H9 (cell line): ENCODE measurements around the gene SENP8. TPM values are rescaled to one million over a fixed set of nuclear protein-coding genes. Genes with fewer than 3 reads are reported as not detected.

Source experiments
- DNase-seq: peaks from one replicate; pipeline ENCODE4 v3.0.0-alpha.2; 2017
- H2AFZ ChIP-seq: one replicate; pipeline ENCODE4 v1.6.1; 2013; ENCODE audit warnings: mild to moderate bottlenecking, low read length, control low read depth, moderate library complexity
- H2AK5ac ChIP-seq: 2 replicates; pipeline ENCODE4 v1.6.1; 2013; ENCODE audit warnings: low read length, control low read depth, mixed read lengths; ENCODE audit not compliant: insufficient read length
- H2BK120ac ChIP-seq: one replicate; pipeline ENCODE4 v1.6.1; 2013; ENCODE audit warnings: low read depth, mild to moderate bottlenecking, low read length, control low read depth, inconsistent platforms; ENCODE audit not compliant: poor library complexity, severe bottlenecking
- H2BK12ac ChIP-seq: 2 replicates; pipeline ENCODE4 v1.6.1; 2013; ENCODE audit warnings: low read length, control low read depth, mixed read lengths, low read depth; ENCODE audit not compliant: insufficient read length
- H2BK15ac ChIP-seq: 2 replicates; pipeline ENCODE4 v1.6.1; 2013; ENCODE audit warnings: low read depth, low read length, control low read depth
- H2BK20ac ChIP-seq: one replicate; pipeline ENCODE4 v1.6.1; 2013; ENCODE audit warnings: low read depth, mild to moderate bottlenecking, low read length, control low read depth, inconsistent platforms; ENCODE audit not compliant: poor library complexity, severe bottlenecking
- H2BK5ac ChIP-seq: 2 replicates; pipeline ENCODE4 v1.6.1; 2013; ENCODE audit warnings: low read length, control low read depth, mixed read lengths; ENCODE audit not compliant: insufficient read length
- H3K14ac ChIP-seq: 2 replicates; pipeline ENCODE4 v1.6.1; 2013; ENCODE audit warnings: low read length, control low read depth; ENCODE audit not compliant: insufficient read depth
- H3K18ac ChIP-seq: 2 replicates; pipeline ENCODE4 v1.6.1; 2013; ENCODE audit warnings: low read depth, mild to moderate bottlenecking, mixed read lengths, low read length, control low read depth; ENCODE audit not compliant: insufficient read length
- H3K23ac ChIP-seq: 2 replicates; pipeline ENCODE4 v1.6.1; 2013; ENCODE audit warnings: low read length, control low read depth, mixed read lengths, low read depth; ENCODE audit not compliant: insufficient read length
- H3K23me2 ChIP-seq: 2 replicates; pipeline ENCODE4 v1.6.1; 2013; ENCODE audit warnings: low read depth, mild to moderate bottlenecking, mixed read lengths, low read length, control low read depth; ENCODE audit not compliant: insufficient read length, poor library complexity, severe bottlenecking
- H3K27ac ChIP-seq: 2 replicates; pipeline ENCODE4 v1.5.1; 2013; ENCODE audit warnings: low read length, control low read depth, mixed read lengths, low read depth; ENCODE audit not compliant: insufficient read length
- H3K27me3 ChIP-seq: 2 replicates; pipeline ENCODE4 v1.6.1; 2013; ENCODE audit warnings: low read length, control low read depth, inconsistent platforms; ENCODE audit not compliant: insufficient read depth
- H3K4ac ChIP-seq: 2 replicates; pipeline ENCODE4 v1.6.1; 2013; ENCODE audit warnings: low read depth, mild to moderate bottlenecking, control low read depth, inconsistent platforms, low read length, moderate library complexity
- H3K4me1 ChIP-seq: 2 replicates; pipeline ENCODE4 v1.6.1; 2013; ENCODE audit warnings: low read length, control low read depth, inconsistent platforms; ENCODE audit not compliant: insufficient read depth
- H3K4me2 ChIP-seq: 2 replicates; pipeline ENCODE4 v1.6.1; 2013; ENCODE audit warnings: low read length, control low read depth, mixed read lengths; ENCODE audit not compliant: insufficient read length, insufficient read depth
- H3K56ac ChIP-seq: 2 replicates; pipeline ENCODE4 v1.6.1; 2013; ENCODE audit warnings: low read depth, mild to moderate bottlenecking, mixed read lengths, low read length, control low read depth; ENCODE audit not compliant: insufficient read length
- H3K79me1 ChIP-seq: 2 replicates; pipeline ENCODE4 v1.6.1; 2013; ENCODE audit warnings: low read depth, mild to moderate bottlenecking, moderate library complexity, low read length, control low read depth, inconsistent platforms; ENCODE audit not compliant: insufficient read depth, poor library complexity, severe bottlenecking
- H3K79me2 ChIP-seq: 2 replicates; pipeline ENCODE4 v1.6.1; 2013; ENCODE audit warnings: low read length, control low read depth, inconsistent platforms; ENCODE audit not compliant: insufficient read depth
- H3K9ac ChIP-seq: 2 replicates; pipeline ENCODE4 v1.6.1; 2013; ENCODE audit warnings: low read length, control low read depth, mixed read lengths; ENCODE audit not compliant: insufficient read length; ENCODE audit errors: extremely low read depth
- H3K9me3 ChIP-seq: one replicate; pipeline ENCODE4 v1.6.1; 2013; ENCODE audit warnings: low read depth, low read length, inconsistent platforms; ENCODE audit not compliant: control insufficient read depth
- H3T11ph ChIP-seq: one replicate; pipeline ENCODE4 v1.6.1; 2013; ENCODE audit warnings: mild to moderate bottlenecking, low read length, control low read depth, inconsistent platforms
- H4K20me1 ChIP-seq: one replicate; pipeline ENCODE4 v1.6.1; 2013; ENCODE audit not compliant: control insufficient read depth, insufficient read length, insufficient read depth
- H4K5ac ChIP-seq: 2 replicates; pipeline ENCODE4 v1.6.1; 2013; ENCODE audit warnings: low read depth, mild to moderate bottlenecking, mixed read lengths, low read length, control low read depth; ENCODE audit not compliant: insufficient read length
- H4K8ac ChIP-seq: replicated peaks from 2 replicates; pipeline ENCODE4 v1.6.1; 2013; ENCODE audit warnings: low read length, control low read depth, mixed read lengths, low read depth; ENCODE audit not compliant: insufficient read length
- H4K91ac ChIP-seq: 2 replicates; pipeline ENCODE4 v1.6.1; 2013; ENCODE audit warnings: low read depth, mild to moderate bottlenecking, moderate library complexity, mixed read lengths, low read length, control low read depth; ENCODE audit not compliant: insufficient read length
- H3K27ac Mint-ChIP-seq, 3 experiments: 2 replicates in 2 of 3; 3 replicates in 1 of 3; pipeline ENCODE4 v1.8.0; 2020 to 2021; ENCODE audit warnings: mixed read lengths in 3 of 3, mild to moderate bottlenecking in 1 of 3, moderate library complexity in 1 of 3
- H3K27me3 Mint-ChIP-seq: 2 replicates; pipeline ENCODE4 v1.8.0; 2021; ENCODE audit warnings: low read depth, mild to moderate bottlenecking, moderate library complexity, mixed read lengths
- H3K36me3 Mint-ChIP-seq, 3 experiments: 2 replicates in 2 of 3; 3 replicates in 1 of 3; pipeline ENCODE4 v1.8.0; 2020 to 2021; ENCODE audit warnings: low read depth in 3 of 3, mixed read lengths in 3 of 3; ENCODE audit not compliant: insufficient read depth in 1 of 3
- H3K4me1 Mint-ChIP-seq, 2 experiments: 2 replicates each; pipeline ENCODE4 v1.8.0; 2020; ENCODE audit warnings: mixed read lengths in 2 of 2
- H3K4me3 Mint-ChIP-seq, 2 experiments: 2 replicates in 1 of 2; 3 replicates in 1 of 2; pipeline ENCODE4 v1.8.0; 2020 to 2021; ENCODE audit warnings: mild to moderate bottlenecking in 2 of 2, mixed read lengths in 2 of 2, moderate library complexity in 1 of 2
- H3K9me3 Mint-ChIP-seq, 2 experiments: 2 replicates in 1 of 2; 3 replicates in 1 of 2; pipeline ENCODE4 v1.8.0; 2020; ENCODE audit warnings: mild to moderate bottlenecking in 2 of 2, mixed read lengths in 2 of 2, moderate library complexity in 1 of 2
- WGBS: extraction: QIAGEN DNeasy Blood & Tissue Kit; methylation state at CpG from one replicate; pipeline ENCODE4 v1.1.7; 2013; ENCODE audit warnings: missing lambda C conversion rate, low lambda C conversion rate, mixed read lengths; ENCODE audit not compliant: insufficient read length; ENCODE audit errors: extremely low coverage; 5-methylcytosine and 5-hydroxymethylcytosine counted together
- total RNA-seq: library from RNA; stranded (reverse); gene quantifications from 2 replicates; pipeline ENCODE4 v1.2.1, GENCODE V29; 2021
- TF ChIP-seq, protein P1 (sequence below): fragments of 200-600 bp; sonication (generic); conservative IDR thresholded peaks from 3 replicates; pipeline ENCODE4 v1.8.0; 2021; ENCODE audit warnings: antibody characterized with exemption, mild to moderate bottlenecking

Gene SENP8
- total RNA-seq, 1 experiment from 2014 or later, result 4.8 TPM

- Histone ChIP-seq H2BK12ac (no peak overlapping the region), H3K9ac (no peak overlapping the region), H3K4me2 (no peak overlapping the region), H2AK5ac (no peak overlapping the region), H3K27me3 (no peaks in the 10 kb centered on the region), H3K79me1 (no peaks in the 10 kb centered on the region), H3K4me1 (no peaks in the 10 kb centered on the region), H2BK5ac (no peak overlapping the region), H3K27ac (no peak overlapping the region), H2BK20ac (no peak overlapping the region), H3K18ac (no peak overlapping the region), H3K23ac (no peak overlapping the region), H3K9me3 (no peaks in the 10 kb centered on the region), H2BK120ac (no peak overlapping the region), H3T11ph (no peak overlapping the region), H4K8ac (no peak overlapping the region), H3K14ac (no peak overlapping the region), H3K4ac (no peak overlapping the region), H2BK15ac (no peak overlapping the region), H4K20me1 (no peaks in the 10 kb centered on the region), H3K79me2 (no peaks in the 10 kb centered on the region), H3K56ac (no peak overlapping the region), H2AFZ (no peak overlapping the region), H4K5ac (no peak overlapping the region), H3K23me2 (no peaks in the 10 kb centered on the region), H4K91ac (no peak overlapping the region)
- H3K4me1 Mint-ChIP-seq, result peaks cover 7 to 17% of the 10 kb centered on the region in 2 experiments
- no peaks in the 10 kb centered on the region for H3K36me3 Mint-ChIP-seq
- no peak overlapping the region for H3K4me3 Mint-ChIP-seq
- H3K9me3 Mint-ChIP-seq, result no peaks in the 10 kb centered on the region
- peaks cover 29% of the 10 kb centered on the region for H3K27me3 Mint-ChIP-seq
- TF ChIP-seq, protein P1, sequence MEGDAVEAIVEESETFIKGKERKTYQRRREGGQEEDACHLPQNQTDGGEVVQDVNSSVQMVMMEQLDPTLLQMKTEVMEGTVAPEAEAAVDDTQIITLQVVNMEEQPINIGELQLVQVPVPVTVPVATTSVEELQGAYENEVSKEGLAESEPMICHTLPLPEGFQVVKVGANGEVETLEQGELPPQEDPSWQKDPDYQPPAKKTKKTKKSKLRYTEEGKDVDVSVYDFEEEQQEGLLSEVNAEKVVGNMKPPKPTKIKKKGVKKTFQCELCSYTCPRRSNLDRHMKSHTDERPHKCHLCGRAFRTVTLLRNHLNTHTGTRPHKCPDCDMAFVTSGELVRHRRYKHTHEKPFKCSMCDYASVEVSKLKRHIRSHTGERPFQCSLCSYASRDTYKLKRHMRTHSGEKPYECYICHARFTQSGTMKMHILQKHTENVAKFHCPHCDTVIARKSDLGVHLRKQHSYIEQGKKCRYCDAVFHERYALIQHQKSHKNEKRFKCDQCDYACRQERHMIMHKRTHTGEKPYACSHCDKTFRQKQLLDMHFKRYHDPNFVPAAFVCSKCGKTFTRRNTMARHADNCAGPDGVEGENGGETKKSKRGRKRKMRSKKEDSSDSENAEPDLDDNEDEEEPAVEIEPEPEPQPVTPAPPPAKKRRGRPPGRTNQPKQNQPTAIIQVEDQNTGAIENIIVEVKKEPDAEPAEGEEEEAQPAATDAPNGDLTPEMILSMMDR, result no peak
- DNase-seq, result no peak
- H3K27ac Mint-ChIP-seq, result no peak overlapping the region
- no CpG with 5 or more reads among the region's 3 CpGs for WGBS
Measured at GRCh38 chr15:72182673-72183072, 64.5 kb downstream of the SENP8 start.
